GM18502 (cell line): ENCODE measurements around the gene DLGAP1.

Experiments used
- ATAC-seq: cut with Tn5 transposase; IDR thresholded peaks from one replicate; pipeline ENCODE4 v1.9.1; 2021; ENCODE audit warnings: mild to moderate bottlenecking; ENCODE audit not compliant: unreplicated experiment, poor library complexity

The DLGAP1 gene

DNA sequence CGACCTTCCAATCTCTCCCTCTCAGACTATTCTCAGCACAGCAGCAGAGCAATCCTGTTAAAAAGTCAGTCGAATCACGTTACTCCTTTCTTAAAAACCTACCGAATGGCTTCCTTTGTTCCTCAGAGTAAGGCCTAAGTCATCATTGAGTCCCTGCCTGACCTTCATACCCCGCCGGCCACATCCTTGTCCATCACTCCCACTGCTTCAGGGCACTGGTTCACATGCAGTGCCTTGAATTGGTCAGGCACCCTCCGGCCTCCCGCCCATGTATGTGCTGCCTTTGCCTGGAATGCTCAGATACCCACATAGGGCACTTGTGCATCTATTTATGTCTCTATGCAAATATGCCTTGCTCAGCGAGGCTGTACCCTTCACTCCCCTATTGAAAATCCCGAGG is 206.4 kb downstream of the DLGAP1 start:
- no peak for ATAC-seq

DNA sequence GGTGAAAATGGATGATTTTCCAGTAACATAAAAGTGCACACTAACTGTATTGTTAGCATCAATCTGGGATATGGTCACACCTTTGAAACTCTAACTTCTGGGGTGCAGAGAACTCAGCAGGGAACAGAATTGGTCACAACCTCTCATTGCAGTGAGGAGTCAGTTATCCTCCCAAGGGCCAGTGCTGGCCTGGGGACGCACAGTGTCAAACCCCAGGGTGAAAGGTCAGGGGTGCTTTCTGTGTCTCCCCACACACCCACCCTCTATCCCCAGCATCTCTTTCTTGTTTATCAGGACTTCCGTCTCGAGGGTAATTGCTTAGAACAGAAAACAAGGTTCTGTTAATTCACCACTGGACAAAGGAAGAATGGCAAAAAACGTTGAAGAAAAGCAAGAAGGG is 208.7 kb downstream of the DLGAP1 start:
- ATAC-seq, result no peak

DNA sequence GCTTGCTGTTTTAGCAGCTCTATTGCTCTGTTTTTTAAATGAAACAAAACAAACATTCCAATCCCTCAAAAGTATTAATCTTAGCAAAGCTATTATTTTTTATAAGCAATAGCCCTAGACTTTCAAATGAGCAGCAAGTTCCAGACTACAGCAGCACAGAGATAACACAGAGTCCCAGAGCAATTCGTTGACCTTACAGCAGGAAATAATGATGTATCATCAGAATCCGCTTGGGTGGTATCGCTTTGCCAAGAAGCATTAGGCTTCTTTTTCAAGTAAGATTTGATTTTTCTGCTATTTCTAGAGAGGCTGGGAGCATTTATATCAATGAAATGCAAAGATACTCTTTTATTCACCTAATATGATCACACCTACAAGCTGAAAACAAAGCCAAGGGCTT is 209.7 kb downstream of the DLGAP1 start:
- ATAC-seq, result no peak

DNA sequence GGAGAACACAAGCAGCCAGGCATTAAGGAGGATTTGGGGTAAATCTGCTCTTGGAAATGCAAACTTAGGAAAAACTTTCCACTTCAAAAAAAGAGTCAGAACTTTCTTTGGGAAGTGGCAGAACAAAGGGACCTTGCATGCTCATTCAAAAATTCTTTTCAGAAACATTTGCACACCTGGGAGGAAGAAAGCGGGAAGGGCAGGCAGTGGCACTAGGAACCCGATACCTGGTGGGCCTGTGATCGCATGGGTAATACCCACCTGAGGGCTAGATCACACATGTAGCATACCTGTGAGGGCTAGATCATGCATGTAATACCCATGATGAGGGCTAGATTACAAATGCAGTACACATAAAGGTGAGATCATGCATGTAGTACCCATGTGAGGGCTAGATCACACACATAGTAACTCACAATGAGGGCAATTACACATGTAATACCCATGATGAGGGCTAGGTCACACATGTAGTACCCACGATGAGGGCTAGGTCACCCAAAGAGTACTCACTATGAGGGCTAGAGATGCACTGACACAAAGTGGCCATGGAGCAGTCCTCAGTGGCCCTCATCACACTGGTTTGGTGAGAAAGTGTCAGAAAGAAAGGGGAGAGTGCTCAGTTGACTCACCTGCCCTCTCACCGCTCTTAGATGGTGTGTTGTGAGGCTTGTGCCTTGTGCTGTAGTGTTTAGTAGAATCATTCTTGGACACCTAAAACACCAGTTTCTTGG is 212.5 kb downstream of the DLGAP1 start:
- no peak for ATAC-seq

DNA sequence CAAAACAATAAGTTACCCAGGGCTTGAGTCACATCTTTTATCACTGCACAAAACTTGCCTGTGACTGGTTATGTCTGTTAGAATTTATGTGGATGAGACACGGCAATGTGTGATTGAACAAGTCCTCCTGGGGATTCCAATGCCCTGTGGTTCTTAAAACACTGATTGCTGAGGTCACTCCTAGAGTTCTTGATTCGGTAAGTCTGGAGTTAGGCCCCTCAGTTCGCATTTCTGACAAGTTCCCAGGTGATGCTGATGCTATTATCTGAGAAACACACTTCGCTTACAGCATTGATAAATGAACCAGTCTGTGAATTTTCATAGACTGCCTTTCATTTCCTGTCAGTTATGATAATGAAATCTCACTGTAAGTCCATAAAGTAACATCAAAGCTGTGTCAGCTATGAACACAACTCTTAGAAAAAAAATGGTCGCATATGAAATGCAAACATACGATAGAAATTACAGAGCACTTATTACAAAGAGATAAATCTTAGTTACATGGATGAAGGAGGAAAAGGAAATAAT is 214.0 kb downstream of the DLGAP1 start:
- ATAC-seq, result no peak

DNA sequence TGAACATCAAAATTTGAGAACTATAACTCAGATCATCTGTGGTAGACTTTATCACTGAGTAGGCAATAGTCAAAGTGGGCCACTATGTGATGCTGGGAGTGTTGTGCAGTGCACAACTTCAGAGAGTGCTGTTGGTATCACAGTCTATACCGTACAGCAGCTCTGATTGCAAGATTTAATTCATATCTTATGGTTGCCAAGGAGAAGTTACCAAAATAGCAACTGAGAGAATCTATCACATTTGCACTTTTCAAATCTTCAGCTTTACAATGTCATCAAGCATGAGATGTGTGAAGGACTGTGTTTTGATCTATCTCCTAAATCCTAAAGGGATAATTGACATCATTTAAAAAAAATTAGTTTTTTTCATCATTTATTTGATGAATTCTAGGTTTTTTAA is 216.1 kb downstream of the DLGAP1 start:
- ATAC-seq, result no peak

DNA sequence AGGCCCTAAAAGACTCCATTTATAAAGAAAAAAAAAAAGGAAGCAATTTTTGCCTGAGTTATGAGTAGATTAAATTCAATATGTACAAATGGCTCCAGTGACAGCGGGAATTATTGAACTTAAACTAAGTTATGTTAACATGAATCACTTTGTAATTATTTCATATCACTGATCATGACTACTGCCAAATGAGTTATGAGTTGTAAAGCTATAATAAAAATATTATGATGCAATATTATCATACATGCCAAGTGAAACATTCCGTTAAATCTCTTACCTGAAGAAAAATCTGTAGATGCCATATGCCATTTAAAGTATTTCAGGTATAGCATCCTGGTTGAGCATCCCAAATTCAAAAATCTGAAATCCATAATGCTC is 217.5 kb downstream of the DLGAP1 start:
- ATAC-seq, result no peak

DNA sequence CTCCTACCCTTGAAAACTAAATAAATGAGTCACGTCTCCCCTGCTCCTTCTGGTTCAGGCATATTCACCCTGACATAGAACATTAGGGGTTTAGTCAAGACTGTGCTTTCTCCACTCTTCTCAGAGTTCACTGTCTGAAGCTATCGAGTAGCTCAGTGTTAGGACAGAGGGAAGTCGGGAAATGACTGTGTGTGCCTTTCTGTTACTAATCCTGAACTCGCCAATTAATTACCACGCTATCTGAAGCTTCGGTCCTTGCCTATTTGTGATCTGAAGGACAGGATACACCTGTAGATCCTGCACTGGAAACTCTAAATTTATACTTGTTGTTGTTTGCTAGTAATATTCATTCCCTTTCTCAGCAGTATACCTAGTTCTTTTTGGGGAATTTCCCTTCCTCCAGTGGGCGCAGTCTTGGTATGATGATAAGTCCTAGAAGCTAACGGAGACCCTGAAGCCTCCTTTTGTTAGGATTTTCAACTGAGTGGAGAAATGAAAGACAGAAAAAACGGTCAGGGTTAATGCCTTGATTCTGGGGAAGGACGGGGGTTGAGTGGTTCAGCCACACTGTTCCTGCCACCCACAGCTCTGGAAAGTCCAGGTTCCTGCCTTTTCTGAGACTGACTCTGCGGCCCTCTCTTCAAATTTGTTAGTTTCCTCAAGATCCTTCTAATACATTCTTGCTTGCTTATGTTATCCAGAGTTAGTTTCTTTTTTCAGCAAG is 218.0 kb downstream of the DLGAP1 start:
- ATAC-seq, result no peak

DNA sequence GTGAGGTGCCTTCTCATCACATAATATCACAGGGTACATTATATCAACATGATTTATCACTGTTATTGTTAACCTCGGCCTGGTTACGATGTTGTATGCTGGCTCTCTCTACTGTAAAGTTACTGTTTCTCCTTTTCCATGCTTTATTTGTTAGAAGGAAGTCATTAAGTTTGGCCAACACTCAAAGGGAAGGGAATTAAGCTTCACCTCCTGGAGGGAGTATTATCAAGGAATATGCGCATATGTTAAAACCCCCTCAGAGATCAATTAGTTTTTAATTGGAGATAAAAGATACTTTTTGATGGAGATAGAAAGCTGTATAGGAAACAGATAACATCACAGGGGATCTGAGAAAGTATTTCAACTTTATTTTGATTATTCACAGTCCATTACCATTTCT is 221.6 kb downstream of the DLGAP1 start:
- ATAC-seq, result no peak

DNA sequence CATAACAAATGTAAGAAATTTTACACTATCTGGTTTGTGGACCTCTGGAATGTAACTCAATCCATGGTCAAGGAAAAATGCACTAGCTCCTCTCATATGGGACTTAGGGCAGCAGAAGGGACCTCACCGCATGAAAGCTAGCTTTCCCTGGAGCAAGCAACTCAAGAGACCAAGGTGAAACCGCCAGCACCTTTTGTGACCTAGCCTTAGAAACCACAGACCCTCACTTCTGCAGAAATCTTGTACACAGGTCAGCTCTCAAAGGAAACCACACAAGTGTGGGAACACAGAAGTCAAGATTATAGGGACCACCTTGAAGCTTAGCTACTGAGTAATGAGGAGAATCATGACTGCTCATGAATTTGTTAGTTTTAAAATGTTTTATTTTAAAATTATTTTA is 222.5 kb downstream of the DLGAP1 start:
- no peak for ATAC-seq

DNA sequence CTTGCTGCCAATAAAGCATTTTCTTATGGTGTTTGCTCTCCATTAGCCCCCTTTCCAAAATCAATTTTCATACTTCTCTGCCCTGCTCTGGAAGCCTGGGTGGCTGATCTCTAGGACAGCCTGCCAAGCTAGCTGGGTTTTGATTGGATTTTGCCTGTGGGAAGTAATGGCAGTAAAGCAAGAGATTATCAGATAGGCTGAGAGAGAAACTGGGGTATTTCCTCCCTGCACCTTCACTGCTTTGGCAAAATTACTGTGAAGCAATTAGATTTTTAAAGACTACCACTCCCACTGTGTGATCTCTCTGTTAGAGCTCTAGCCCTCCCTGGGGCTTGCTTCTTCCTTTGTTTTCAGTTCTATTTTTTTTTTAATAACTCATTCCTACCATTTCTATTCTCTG is 223.8 kb downstream of the DLGAP1 start:
- no peak for ATAC-seq

DNA sequence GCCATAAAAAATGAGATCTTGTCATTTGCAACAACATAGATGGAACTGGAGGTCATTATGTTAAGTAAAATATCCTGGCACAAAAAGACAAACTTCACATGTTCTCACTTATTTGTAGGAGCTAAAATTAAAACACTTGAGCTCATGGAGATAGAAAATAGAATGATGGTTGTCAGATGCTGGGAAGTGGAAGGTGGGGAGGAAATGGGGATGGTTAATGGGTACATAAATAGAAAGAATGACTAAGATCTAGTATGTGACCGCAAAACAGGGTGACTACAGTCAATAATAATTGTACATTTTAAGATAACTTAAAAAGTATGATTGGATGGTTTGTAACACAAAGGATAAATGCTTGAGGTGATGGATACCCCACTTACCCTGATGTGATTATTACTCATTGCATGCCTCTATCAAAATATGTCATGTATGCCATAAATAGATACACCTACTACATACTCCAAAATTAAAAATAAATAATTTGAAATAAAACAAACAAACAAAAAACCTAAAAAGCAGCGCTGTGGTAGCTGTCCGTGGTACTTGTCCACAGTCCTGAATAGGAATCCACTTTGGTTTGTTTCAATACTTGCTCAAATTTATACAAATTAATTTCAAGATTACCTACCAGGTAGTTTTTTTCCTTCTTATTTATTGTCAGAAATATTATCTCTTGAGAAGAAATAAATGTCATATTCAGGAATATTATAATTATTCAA is 224.5 kb downstream of the DLGAP1 start:
- no peak for ATAC-seq

DNA sequence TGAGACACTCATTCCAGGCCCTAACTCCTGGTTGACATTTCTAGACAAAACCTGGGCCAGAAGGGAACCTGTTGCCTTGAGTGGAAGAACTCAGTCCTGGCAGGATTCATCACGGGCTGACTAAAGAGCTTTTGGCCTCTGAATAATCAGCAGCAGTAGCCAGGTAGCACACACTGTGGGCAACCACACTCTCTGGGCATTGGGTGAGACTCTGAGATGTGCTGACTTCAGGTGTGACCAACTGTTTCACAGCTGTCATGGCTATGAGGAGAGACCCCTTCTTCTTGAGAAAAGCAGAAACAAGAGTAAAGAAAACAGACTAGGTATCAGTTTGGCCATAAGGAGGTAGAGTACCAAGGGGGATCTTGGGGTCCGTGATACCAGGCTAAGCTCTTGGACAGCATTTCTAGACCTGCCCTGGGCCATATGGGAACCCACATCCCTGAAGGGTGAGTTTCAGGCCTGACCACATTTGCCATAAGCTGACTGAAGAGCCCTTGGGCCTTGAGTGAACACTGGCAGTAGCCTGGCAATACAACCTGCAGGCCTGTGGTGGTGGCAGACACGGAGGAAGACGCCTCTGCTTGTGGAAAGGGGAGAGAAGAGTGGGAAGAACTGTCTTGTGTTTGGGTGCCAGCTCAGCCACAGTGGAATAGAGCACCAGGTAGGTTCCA is 230.9 kb downstream of the DLGAP1 start:
- no peak for ATAC-seq

DNA sequence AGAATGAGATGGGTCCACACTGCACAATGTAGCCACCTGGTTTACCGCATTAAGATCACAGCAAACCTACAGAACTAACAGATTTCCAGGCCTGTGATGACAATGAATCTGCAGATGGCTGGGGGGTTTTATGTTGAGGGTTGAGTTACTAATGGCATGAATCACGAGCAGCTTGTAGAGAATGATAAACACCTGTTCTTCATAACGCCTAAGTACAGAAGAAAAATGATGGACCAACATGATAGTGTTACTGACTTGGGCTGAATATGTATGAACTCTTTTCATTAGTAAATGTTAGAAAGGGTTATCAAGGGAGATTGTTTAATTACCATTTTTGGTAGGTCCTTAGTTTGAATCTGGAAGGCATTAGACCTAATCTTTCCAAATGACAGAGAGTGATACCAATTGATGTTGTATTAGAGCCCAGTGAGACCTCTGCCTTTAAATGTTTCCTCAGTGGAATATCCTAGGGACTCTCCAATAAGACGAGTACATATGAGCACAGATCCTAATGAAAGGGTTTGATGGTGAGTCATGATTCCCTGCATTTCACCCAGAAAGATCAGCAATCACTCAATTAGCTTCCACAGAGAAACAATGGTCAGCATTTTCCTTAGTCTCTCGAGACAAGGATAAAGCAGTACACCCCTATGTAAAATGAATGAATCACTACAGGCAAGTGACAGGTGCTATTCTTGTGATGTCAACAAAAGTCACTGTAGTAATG is 243.8 kb downstream of the DLGAP1 start:
- no peak for ATAC-seq

DNA sequence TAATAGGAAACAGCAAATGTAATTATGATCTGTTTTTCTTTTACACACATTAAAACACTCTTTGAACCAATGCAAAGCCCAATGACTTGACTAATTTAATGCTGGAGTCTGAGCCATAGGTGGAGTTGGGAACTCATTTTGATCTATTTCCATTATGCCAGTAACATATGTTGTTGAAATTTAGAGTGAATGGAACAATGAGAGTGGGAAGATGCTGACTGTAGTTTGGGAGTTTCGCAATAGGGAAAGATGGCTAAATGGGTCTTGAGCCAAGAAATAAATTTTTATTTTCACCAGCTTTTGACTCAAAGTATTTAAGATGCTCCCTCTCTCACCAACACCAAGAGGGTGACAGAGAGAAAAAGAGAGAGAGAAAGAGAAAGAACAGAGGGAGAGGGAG is 246.7 kb downstream of the DLGAP1 start:
- no peak for ATAC-seq

DNA sequence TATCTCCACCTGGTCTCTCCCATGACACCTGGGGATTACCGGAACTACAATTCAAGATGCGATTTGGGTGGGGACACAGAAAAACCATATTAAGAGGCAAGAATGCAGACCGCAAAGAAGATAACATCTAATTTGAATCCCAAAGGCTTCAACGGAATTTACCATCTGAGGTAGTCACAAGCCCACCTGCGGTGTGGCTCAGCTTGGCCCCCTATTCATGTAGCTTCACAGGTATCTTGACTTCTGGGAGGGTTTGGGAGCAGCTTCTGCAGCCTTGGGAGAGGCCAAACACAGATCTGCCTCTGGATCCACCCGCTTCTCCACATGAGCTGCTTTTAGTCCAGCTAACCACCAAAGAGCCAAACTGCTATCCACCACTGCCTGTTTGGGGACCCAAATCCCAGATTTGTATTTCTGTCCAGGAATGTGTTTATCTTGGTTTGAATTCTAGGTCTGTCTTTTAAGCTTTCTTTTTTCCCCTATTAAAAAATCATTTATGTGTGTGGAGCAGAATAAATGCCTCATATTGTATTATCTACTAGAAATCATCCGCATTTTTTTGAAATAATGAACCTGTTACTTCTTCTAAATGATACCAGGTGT is 247.6 kb downstream of the DLGAP1 start:
- no peak for ATAC-seq

DNA sequence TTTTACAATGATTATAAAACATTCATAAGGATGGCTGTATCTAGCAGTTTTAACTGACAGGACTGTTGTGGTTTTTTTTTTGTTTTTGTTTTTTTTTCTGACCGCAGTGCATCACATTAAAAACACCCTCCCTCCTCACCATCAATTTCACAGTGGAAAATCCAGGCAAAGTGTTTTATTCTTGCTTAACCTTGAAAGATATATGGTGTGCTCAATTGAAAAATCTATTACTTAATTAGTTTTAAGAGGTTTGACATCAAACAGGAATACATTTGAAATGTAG is 250.7 kb downstream of the DLGAP1 start:
- no peak for ATAC-seq

DNA sequence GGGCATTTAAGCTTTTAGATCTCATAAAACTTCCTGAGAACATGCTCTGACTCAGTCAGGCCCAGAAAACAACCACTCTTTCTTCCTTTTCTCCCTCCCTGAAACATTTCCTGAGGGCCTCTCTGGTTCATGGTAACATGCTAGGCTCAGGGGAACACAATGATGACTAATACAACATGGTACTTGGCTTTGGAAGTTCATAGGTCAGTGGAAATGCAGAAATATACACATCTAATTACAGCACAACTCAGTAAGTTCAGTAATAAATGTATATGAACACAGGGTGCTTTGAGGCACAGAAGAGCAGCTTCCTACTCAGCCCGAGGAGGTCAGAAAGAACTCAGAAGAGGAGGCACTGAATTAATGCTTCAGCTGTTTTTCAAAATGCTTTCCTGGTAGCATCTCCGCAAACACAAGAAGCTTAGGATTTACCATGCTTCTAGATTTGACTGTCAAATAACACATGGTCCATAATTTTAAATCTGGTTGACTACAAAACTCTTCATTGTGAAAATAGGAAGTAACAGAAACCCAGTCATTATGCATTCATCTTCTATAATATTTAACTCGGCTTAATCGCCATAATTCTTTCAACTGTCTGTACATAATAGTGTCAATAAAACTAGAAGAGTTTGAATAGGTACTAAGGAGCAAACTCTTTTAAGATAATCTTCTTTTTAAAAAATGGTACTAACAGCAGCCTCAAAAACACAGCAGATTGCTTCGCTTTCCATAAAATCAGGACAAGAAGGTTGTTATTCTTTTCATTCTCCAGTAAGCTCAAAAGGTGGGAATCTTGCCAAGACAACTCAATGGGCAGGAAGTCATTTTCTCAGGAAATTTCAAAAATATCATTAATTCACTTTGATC is 251.3 kb downstream of the DLGAP1 start:
- ATAC-seq, result no peak

DNA sequence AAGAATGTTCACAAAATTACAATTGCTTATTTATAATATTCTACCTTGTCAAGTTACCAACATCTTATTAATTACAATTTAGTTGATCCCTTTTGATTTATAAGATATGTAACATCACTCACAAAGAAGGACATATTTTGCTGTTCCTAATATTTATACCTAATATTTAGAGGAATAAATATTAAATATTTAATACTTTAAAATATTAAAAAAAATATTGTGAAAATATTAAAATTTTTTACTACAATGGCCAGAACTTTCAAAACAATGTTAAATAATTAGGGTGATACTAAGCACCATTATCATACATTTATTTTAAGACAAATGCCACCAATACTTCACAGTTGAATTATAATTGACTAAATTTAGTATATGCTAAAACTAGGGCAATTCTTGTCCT is 254.7 kb downstream of the DLGAP1 start:
- no peak for ATAC-seq
